Right ventricle myocardium superior (tissue), 1 donor: ENCODE data around the gene MKNK1. TPM values are rescaled to one million over a fixed set of nuclear protein-coding genes. Genes with fewer than 3 reads are reported as not detected.

ENCODE experiments used
- ATAC-seq: fragments of 200-7000 bp; cut with Tn5 transposase; one replicate; pipeline ENCODE4 v1.9.1; 2020; ENCODE audit warnings: mild to moderate bottlenecking; ENCODE audit not compliant: poor library complexity
- DNase-seq: peaks from one replicate; pipeline ENCODE4 v3.0.0-alpha.2; 2020
- intact Hi-C: fragments of 100-400 bp; cut with DNase I; formaldehyde crosslinking; loops from one replicate; pipeline ENCODE4 v1.11.2; 2022
- total RNA-seq: library from RNA; stranded (reverse); fragmentation: NEBNext Ultra II Directional; extraction: Animal tissue kit (Norgen Biotek cat#: 25700); gene quantifications from one replicate; pipeline ENCODE4 v1.2.1, GENCODE V29; 2021
- donor health status: DM: no; HTN: yes; CAD: no; lungs with severe emphysema.

MKNK1 gene
- total RNA-seq, 1 donor from 2014 or later, result 37.7 TPM

GRCh38 chr1:46575300-46575699 lies 28.8 kb downstream of the MKNK1 start:
- intact Hi-C loops, result no loop called here
- no peak for DNase-seq
- no peak for ATAC-seq

GRCh38 chr1:46571691-46572225 lies 32.3 kb downstream of the MKNK1 start:
- intact Hi-C loops, result no loop called here
- no peak for ATAC-seq

GRCh38 chr1:46569884-46570725 lies 34.0 kb downstream of the MKNK1 start:
- intact Hi-C loops, result no loop called here
- ATAC-seq (no peak), DNase-seq (no peak)

More at GRCh38 chr1:46571691-46572225, 32.3 kb downstream of the MKNK1 start:
- DNase-seq, result no peak

- DNase-seq (no peak), ATAC-seq (no peak)
- intact Hi-C loops, result no loop called here
Measured at GRCh38 chr1:46569116-46569515, 35.0 kb downstream of the MKNK1 start.

- intact Hi-C loops, result no loop called here
- ATAC-seq, result no peak
- DNase-seq, result no peak
Measured at GRCh38 chr1:46568461-46568891, 35.6 kb downstream of the MKNK1 start.

GRCh38 chr1:46563341-46563740 lies 40.7 kb downstream of the MKNK1 start:
- ATAC-seq (no peak), DNase-seq (no peak)
- intact Hi-C loops, result no loop called here

- intact Hi-C loops, result no loop called here
- no peak for ATAC-seq
- DNase-seq, result no peak
Measured at GRCh38 chr1:46562498-46562897, 41.6 kb downstream of the MKNK1 start.

GRCh38 chr1:46558966-46559365 lies 45.1 kb downstream of the MKNK1 start:
- no peak for ATAC-seq

GRCh38 chr1:46558141-46558963 lies 45.7 kb downstream of the MKNK1 start:
- DNase-seq, result no peak
- intact Hi-C loops, result no loop called here
- no peak for ATAC-seq

More at GRCh38 chr1:46558966-46559365, 45.1 kb downstream of the MKNK1 start:
- DNase-seq, result no peak
- intact Hi-C loops, result no loop called here

GRCh38 chr1:46557403-46557802 lies 46.7 kb downstream of the MKNK1 start:
- DNase-seq (no peak), ATAC-seq (no peak)
- intact Hi-C loops, result no loop called here

GRCh38 chr1:46556822-46557221 lies 47.2 kb downstream of the MKNK1 start:
- DNase-seq (no peak), ATAC-seq (peak; percentile 29)
- intact Hi-C loops, result no loop called here

GRCh38 chr1:46555826-46556619 lies 48.0 kb downstream of the MKNK1 start:
- ATAC-seq (no peak), DNase-seq (no peak)
- intact Hi-C loops, result no loop called here

- intact Hi-C loops, result no loop called here
- ATAC-seq, result no peak
- no peak for DNase-seq
Measured at GRCh38 chr1:46554597-46555381, 49.3 kb downstream of the MKNK1 start.

- no peak for DNase-seq
- ATAC-seq, result no peak
- intact Hi-C loops, result no loop called here
Measured at GRCh38 chr1:46554236-46554596, 49.9 kb downstream of the MKNK1 start.

- no peak for DNase-seq
- no peak for ATAC-seq
- intact Hi-C loops, result no loop called here
Measured at GRCh38 chr1:46553506-46553905, 50.6 kb downstream of the MKNK1 start.

GRCh38 chr1:46552357-46553237 lies 51.5 kb downstream of the MKNK1 start:
- DNase-seq, result no peak
- intact Hi-C loops, result no loop called here
- no peak for ATAC-seq

- intact Hi-C loops, result no loop called here
- no peak for DNase-seq
- ATAC-seq, result no peak
Measured at GRCh38 chr1:46551597-46552095, 52.4 kb downstream of the MKNK1 start, which contains the start of gene KNCN. Gene KNCN, minus strand, starts transcription at chr1:46551647. Its CDS starts 432 bp downstream, at chr1:46551215.
